ENCODE measurements around the gene ZNF83. TPM values are rescaled to one million over a fixed set of nuclear protein-coding genes. Genes with fewer than 3 reads are reported as not detected.

Gene ZNF83
- total and polyA plus RNA-seq, 2 donors (not counting 1 experiment from before 2014, with no cell fraction given), result 92.3 to 95.8 TPM

GRCh38 chr19:52592301-52592700, 45.9 kb downstream of the ZNF83 start:
- no peak for TF ChIP-seq EZH2 (IDR thresholded peaks at IDR 0.05; ENCODE audit: borderline replicate concordance, insufficient read depth, low read depth, low read length, poor library complexity, severe bottlenecking)
- TF ChIP-seq CTCF (IDR thresholded peaks at IDR 0.05), result no peak
- Histone ChIP-seq H3K36me3 (replicated peaks in 1 of 2; ENCODE audit: control extremely low read depth in 1 of 2, control insufficient read depth in 1 of 2, extremely low read depth in 1 of 2, insufficient read depth in 2 of 2, low read length in 1 of 2) (peaks cover 11 to 26% of the 10 kb centered on the region in 2 experiments), H3K79me2 (ENCODE audit: control insufficient read depth, insufficient read depth, low read length) (no peaks in the 10 kb centered on the region), H3K9ac (ENCODE audit: low read length) (no peak overlapping the region), H3K27ac (ENCODE audit: low read length in 2 of 2) (no peak overlapping the region), H3K9me3 (ENCODE audit: control extremely low read depth in 1 of 3, control insufficient read depth in 2 of 3, insufficient read depth in 1 of 3, low read length in 2 of 3) (peaks cover 2 to 28% (median 9%) of the 10 kb centered on the region in 3 donors), H3K4me3 (ENCODE audit: control extremely low read depth in 1 of 5, extremely low read depth in 1 of 5, insufficient read depth in 1 of 5, low read depth in 2 of 5, low read length in 4 of 5) (no peak overlapping the region), H3K4me2 (replicated peaks; ENCODE audit: low read depth, low read length, poor library complexity, severe bottlenecking) (no peak overlapping the region), H2AFZ (ENCODE audit: insufficient read depth, low read depth, low read length, poor library complexity, severe bottlenecking) (no peak overlapping the region), H4K20me1 (ENCODE audit: control insufficient read depth, insufficient read depth, low read length, poor library complexity, severe bottlenecking) (no peaks in the 10 kb centered on the region), H3K4me1 (ENCODE audit: control insufficient read depth in 2 of 2, insufficient read depth in 2 of 2, low read length in 2 of 2) (no peaks in the 10 kb centered on the region), H3K27me3 (replicated peaks in 1 of 4; ENCODE audit: control extremely low read depth in 1 of 4, control insufficient read depth in 3 of 4, insufficient read depth in 4 of 4, low read length in 3 of 4) (no peaks in the 10 kb centered on the region)
- intact Hi-C loops (cut with micrococcal nuclease), result no loop called here
- Mint-ChIP-seq H3K4me3 (no peak overlapping the region), H3K9me3 (ENCODE audit: insufficient read depth) (peaks cover 10% of the 10 kb centered on the region), H3K27ac (no peak overlapping the region), H3K4me1 (no peaks in the 10 kb centered on the region), H3K27me3 (no peaks in the 10 kb centered on the region)
- ATAC-seq (ENCODE audit: low read depth) (no peak), DNase-seq (no peak)
- 100% methylated on average over 1 of the region's 3 CpGs for WGBS (ENCODE audit: insufficient coverage)
- ChIA-PET CTCF (no interaction called here), POLR2A (no interaction called here)

GRCh38 chr19:52590728-52591127, 47.4 kb downstream of the ZNF83 start:
- Histone ChIP-seq H3K79me2 (ENCODE audit: control insufficient read depth, insufficient read depth, low read length) (no peaks in the 10 kb centered on the region), H3K4me1 (ENCODE audit: control insufficient read depth in 2 of 2, insufficient read depth in 2 of 2, low read length in 2 of 2) (no peaks in the 10 kb centered on the region), H2AFZ (ENCODE audit: insufficient read depth, low read depth, low read length, poor library complexity, severe bottlenecking) (no peak overlapping the region), H3K27ac (ENCODE audit: low read length in 2 of 2) (no peak overlapping the region), H3K4me3 (ENCODE audit: control extremely low read depth in 1 of 5, extremely low read depth in 1 of 5, insufficient read depth in 1 of 5, low read depth in 2 of 5, low read length in 4 of 5) (no peak overlapping the region), H3K36me3 (replicated peaks in 1 of 2; ENCODE audit: control extremely low read depth in 1 of 2, control insufficient read depth in 1 of 2, extremely low read depth in 1 of 2, insufficient read depth in 2 of 2, low read length in 1 of 2) (peaks cover 5 to 20% of the 10 kb centered on the region in 2 experiments), H3K9ac (ENCODE audit: low read length) (no peak overlapping the region), H3K4me2 (replicated peaks; ENCODE audit: low read depth, low read length, poor library complexity, severe bottlenecking) (no peak overlapping the region), H3K27me3 (replicated peaks in 1 of 4; ENCODE audit: control extremely low read depth in 1 of 4, control insufficient read depth in 3 of 4, insufficient read depth in 4 of 4, low read length in 3 of 4) (no peaks in the 10 kb centered on the region), H4K20me1 (ENCODE audit: control insufficient read depth, insufficient read depth, low read length, poor library complexity, severe bottlenecking) (no peaks in the 10 kb centered on the region), H3K9me3 (ENCODE audit: control extremely low read depth in 1 of 3, control insufficient read depth in 2 of 3, insufficient read depth in 1 of 3, low read length in 2 of 3) (peaks cover 1 to 42% (median 2%) of the 10 kb centered on the region in 3 donors)
- 100% methylated on average over 1 of the region's 5 CpGs for WGBS (ENCODE audit: insufficient coverage)
- intact Hi-C loops (cut with micrococcal nuclease), result no loop called here
- no peaks in the 10 kb centered on the region for H3K27me3 Mint-ChIP-seq
- CTCF ChIA-PET, result no interaction called here
- DNase-seq (no peak), ATAC-seq (ENCODE audit: low read depth) (no peak)
- POLR2A ChIA-PET, result no interaction called here
- no peak overlapping the region for H3K4me3 Mint-ChIP-seq
- no peaks in the 10 kb centered on the region for H3K4me1 Mint-ChIP-seq
- H3K9me3 Mint-ChIP-seq (ENCODE audit: insufficient read depth), result no peaks in the 10 kb centered on the region
- no peak overlapping the region for H3K27ac Mint-ChIP-seq
- no peak for TF ChIP-seq EZH2 (IDR thresholded peaks at IDR 0.05; ENCODE audit: borderline replicate concordance, insufficient read depth, low read depth, low read length, poor library complexity, severe bottlenecking)
- no peak for TF ChIP-seq CTCF (IDR thresholded peaks at IDR 0.05)
